GM21576 (cell line): ENCODE data around the gene ITLN2.
"Not testable (repeated sequence)": the region's sequence is repeated elsewhere in the genome, so short reads cannot be mapped to it uniquely, and the experiment has no call there.

Source experiments
- ATAC-seq: cut with Tn5 transposase; IDR thresholded peaks from one replicate; pipeline ENCODE4 v1.9.1; 2021; ENCODE audit warnings: mild to moderate bottlenecking, moderate library complexity; ENCODE audit not compliant: unreplicated experiment

ITLN2 gene

GRCh38 chr1:160956966-160957365, 2.4 kb upstream of the ITLN2 start:
- ATAC-seq: no peak

- no peak for ATAC-seq
Observed at GRCh38 chr1:160953030-160953429, 1.6 kb downstream of the ITLN2 start.

- no peak for ATAC-seq
Observed at GRCh38 chr1:160952129-160952510, 2.5 kb downstream of the ITLN2 start.

- ATAC-seq: no peak
Observed at GRCh38 chr1:160951443-160952128, 3.0 kb downstream of the ITLN2 start.

GRCh38 chr1:160950657-160951056, 4.0 kb downstream of the ITLN2 start:
- no peak for ATAC-seq

GRCh38 chr1:160949881-160950280, 4.7 kb downstream of the ITLN2 start:
- no peak for ATAC-seq

GRCh38 chr1:160949216-160949880, 5.3 kb downstream of the ITLN2 start:
- ATAC-seq: not testable (repeated sequence)

- not testable (repeated sequence) for ATAC-seq
Observed at GRCh38 chr1:160947174-160947759, 7.3 kb downstream of the ITLN2 start.

GRCh38 chr1:160945881-160946280, 8.7 kb downstream of the ITLN2 start:
- not testable (repeated sequence) for ATAC-seq

GRCh38 chr1:160945079-160945478, 9.5 kb downstream of the ITLN2 start:
- ATAC-seq: no peak

- no peak for ATAC-seq
Observed at GRCh38 chr1:160942926-160943325, 11.7 kb downstream of the ITLN2 start.

GRCh38 chr1:160936666-160937065, 17.9 kb downstream of the ITLN2 start:
- ATAC-seq: not testable (repeated sequence)

- no peak for ATAC-seq
Observed at GRCh38 chr1:160935527-160936258, 18.9 kb downstream of the ITLN2 start.

- ATAC-seq: not testable (repeated sequence)
Observed at GRCh38 chr1:160933305-160933704, 21.3 kb downstream of the ITLN2 start.

- no peak for ATAC-seq
Observed at GRCh38 chr1:160925652-160926244, 28.9 kb downstream of the ITLN2 start.

GRCh38 chr1:160924791-160925651, 29.6 kb downstream of the ITLN2 start:
- no peak for ATAC-seq

- ATAC-seq: no peak
Observed at GRCh38 chr1:160916666-160917065, 37.9 kb downstream of the ITLN2 start.

GRCh38 chr1:160913229-160913628, 41.4 kb downstream of the ITLN2 start:
- ATAC-seq: not testable (repeated sequence)

- ATAC-seq: no peak
Observed at GRCh38 chr1:160911925-160912324, 42.7 kb downstream of the ITLN2 start.

- no peak for ATAC-seq
Observed at GRCh38 chr1:160911441-160911840, 43.2 kb downstream of the ITLN2 start.
